Brain microvascular endothelial cell (primary cell): Measurements from ENCODE around the gene OLFML2A.
A peak's percentile ranks its signal among the peaks of the same experiment; 100 is the strongest.
"Not testable (repeated sequence)": the region's sequence is repeated elsewhere in the genome, so short reads cannot be mapped to it uniquely, and the experiment has no call there.

Experiments used
- DNase-seq: peaks from one replicate; pipeline ENCODE4 v3.0.0-alpha.2; 2020
- H3K27ac ChIP-seq: fragments of 250-450 bp; sonication (Bioruptor Pico); 2 replicates; pipeline ENCODE4 v1.5.1; 2020; ENCODE audit warnings: mild to moderate bottlenecking, moderate library complexity
- H3K27me3 ChIP-seq: fragments of 250-450 bp; sonication (Bioruptor Pico); replicated peaks from 2 replicates; pipeline ENCODE4 v1.5.1; 2020; ENCODE audit warnings: mild to moderate bottlenecking
- H3K36me3 ChIP-seq: fragments of 250-450 bp; sonication (Bioruptor Pico); replicated peaks from 2 replicates; pipeline ENCODE4 v1.5.1; 2020; ENCODE audit warnings: mild to moderate bottlenecking
- H3K4me3 ChIP-seq: 2 replicates; pipeline ENCODE4 v1.5.1; 2011; ENCODE audit warnings: low read depth, mild to moderate bottlenecking, control low read depth, low read length, moderate library complexity
- CTCF ChIP-seq: IDR thresholded peaks from 2 replicates; pipeline ENCODE4 v1.5.1; 2011; ENCODE audit warnings: low read depth, mild to moderate bottlenecking, moderate library complexity, low read length, control low read depth, inconsistent platforms; ENCODE audit errors: missing control alignments
- in situ Hi-C: cut with HindIII; loops from 2 replicates; pipeline ENCODE4 v1.10.0; 2017; ENCODE audit warnings: low sequenced_read_pairs, low pct_ligation_motif_present

Gene OLFML2A

GRCh38 chr9:124770359-124771020 is 6.4 kb upstream of the OLFML2A start:
- DNase-seq = no peak
- H3K27me3 ChIP-seq = peaks cover 23% of the 10 kb centered on the region
- H3K27ac ChIP-seq = no peak overlapping the region
- H3K36me3 ChIP-seq = no peaks in the 10 kb centered on the region
- no peak for TF ChIP-seq CTCF
- in situ Hi-C loops = no loop called here
- peak overlapping the region; percentile 64 for H3K4me3 ChIP-seq

GRCh38 chr9:124771021-124771866 is 5.7 kb upstream of the OLFML2A start, which contains the start of gene NR6A1:
TSS of gene NR6A1 (minus strand) at chr9:124771311.
- peak within 1 kb of the TSS; percentile 73 for H3K27ac ChIP-seq
- in situ Hi-C loops = no loop called here
- no peak for TF ChIP-seq CTCF
- peaks cover 23% of the 10 kb centered on the region for H3K27me3 ChIP-seq
- H3K36me3 ChIP-seq = no peaks in the 10 kb centered on the region
- H3K4me3 ChIP-seq = peak within 1 kb of the TSS; percentile 64
- peak; percentile 94 for DNase-seq

- in situ Hi-C loops = no loop called here
- peak; percentile 36 for DNase-seq
- H3K36me3 ChIP-seq = no peaks in the 10 kb centered on the region
- H3K27ac ChIP-seq = no peak overlapping the region
- TF ChIP-seq CTCF = peak; percentile 90
- H3K27me3 ChIP-seq = peaks cover 20% of the 10 kb centered on the region
- H3K4me3 ChIP-seq = peak overlapping the region; percentile 48
These were observed 4.9 kb upstream of the OLFML2A start for GRCh38 chr9:124771867-124772679.

GRCh38 chr9:124772877-124773276 is 4.1 kb upstream of the OLFML2A start:
- H3K27ac ChIP-seq, H3K36me3 ChIP-seq, in situ Hi-C loops, DNase-seq, H3K4me3 ChIP-seq: not testable (repeated sequence)
- H3K27me3 ChIP-seq = peaks cover 19% of the 10 kb centered on the region

- in situ Hi-C loops = no loop called here
- TF ChIP-seq CTCF = no peak
- H3K4me3 ChIP-seq = no peak overlapping the region
- DNase-seq = no peak
- H3K27me3 ChIP-seq = peaks cover 15% of the 10 kb centered on the region
- no peaks in the 10 kb centered on the region for H3K36me3 ChIP-seq
- H3K27ac ChIP-seq = no peak overlapping the region
These were observed 3.3 kb upstream of the OLFML2A start for GRCh38 chr9:124773473-124774128.
